Glutamatergic neuron (in vitro differentiated cells): ENCODE measurements around the gene KDM5B. TPM values are rescaled to one million over a fixed set of nuclear protein-coding genes. Genes with fewer than 3 reads are reported as not detected.

ENCODE experiments used
- DNase-seq: peaks from one replicate; pipeline ENCODE4 v3.0.0; 2022
- H3K27ac Mint-ChIP-seq: one replicate; pipeline ENCODE4 v1.8.0; 2020; ENCODE audit warnings: mild to moderate bottlenecking, mixed read lengths, inconsistent platforms; ENCODE audit not compliant: unreplicated experiment
- H3K27me3 Mint-ChIP-seq: one replicate; pipeline ENCODE4 v1.8.0; 2020; ENCODE audit warnings: mild to moderate bottlenecking, moderate library complexity, mixed read lengths, inconsistent platforms; ENCODE audit not compliant: unreplicated experiment
- H3K36me3 Mint-ChIP-seq: one replicate; pipeline ENCODE4 v1.8.0; 2020; ENCODE audit warnings: mild to moderate bottlenecking, mixed read lengths, inconsistent platforms; ENCODE audit not compliant: unreplicated experiment
- H3K4me1 Mint-ChIP-seq: one replicate; pipeline ENCODE4 v1.8.0; 2020; ENCODE audit warnings: mild to moderate bottlenecking, low read depth, mixed read lengths, inconsistent platforms; ENCODE audit not compliant: unreplicated experiment
- H3K4me3 Mint-ChIP-seq: one replicate; pipeline ENCODE4 v1.8.0; 2020; ENCODE audit warnings: mild to moderate bottlenecking, mixed read lengths, inconsistent platforms; ENCODE audit not compliant: unreplicated experiment
- H3K9me3 Mint-ChIP-seq: one replicate; pipeline ENCODE4 v1.8.0; 2020; ENCODE audit warnings: mild to moderate bottlenecking, moderate library complexity, mixed read lengths, inconsistent platforms; ENCODE audit not compliant: unreplicated experiment
- total RNA-seq: library from RNA; stranded (reverse); fragmentation: NEBNext Ultra II Directional; extraction: Animal tissue kit (Norgen Biotek cat#: 25700); gene quantifications from one replicate; pipeline ENCODE4 v1.2.1, GENCODE V29; 2021; ENCODE audit not compliant: unreplicated experiment
- TF ChIP-seq, protein P1 (sequence below): fragments of 200-600 bp; sonication (generic); IDR thresholded peaks from one replicate; pipeline ENCODE4 v1.5.0; 2021; ENCODE audit not compliant: partially characterized antibody, unreplicated experiment

KDM5B gene
- total RNA-seq, 1 donor from 2014 or later: 338 TPM

DNA sequence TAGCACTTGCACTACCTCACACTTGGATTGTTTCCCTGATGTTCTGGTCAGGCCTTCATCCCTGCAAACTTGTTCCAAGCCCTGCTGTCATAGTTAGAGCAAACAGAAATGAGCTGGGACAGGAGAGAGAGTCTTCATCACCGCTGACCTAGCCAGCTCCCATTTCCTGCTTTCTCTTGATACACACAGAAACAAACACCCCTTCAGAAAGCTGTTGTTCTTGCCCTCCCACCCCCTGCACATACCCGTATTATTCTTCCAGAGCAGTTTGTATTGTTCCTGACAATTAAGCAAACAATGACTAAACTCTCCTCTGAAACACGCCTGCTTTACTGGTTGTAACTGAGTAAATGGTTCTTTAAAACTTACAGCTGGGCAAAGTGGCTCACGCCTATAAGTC lies 95.1 kb downstream of the KDM5B start:
- Mint-ChIP-seq H3K9me3 (peaks cover 3% of the 10 kb centered on the region), H3K4me3 (no peak overlapping the region), H3K36me3 (no peaks in the 10 kb centered on the region), H3K4me1 (peaks cover 16% of the 10 kb centered on the region), H3K27me3 (peaks cover 5% of the 10 kb centered on the region), H3K27ac (no peak overlapping the region)
- DNase-seq: no peak
- TF ChIP-seq, protein P1, sequence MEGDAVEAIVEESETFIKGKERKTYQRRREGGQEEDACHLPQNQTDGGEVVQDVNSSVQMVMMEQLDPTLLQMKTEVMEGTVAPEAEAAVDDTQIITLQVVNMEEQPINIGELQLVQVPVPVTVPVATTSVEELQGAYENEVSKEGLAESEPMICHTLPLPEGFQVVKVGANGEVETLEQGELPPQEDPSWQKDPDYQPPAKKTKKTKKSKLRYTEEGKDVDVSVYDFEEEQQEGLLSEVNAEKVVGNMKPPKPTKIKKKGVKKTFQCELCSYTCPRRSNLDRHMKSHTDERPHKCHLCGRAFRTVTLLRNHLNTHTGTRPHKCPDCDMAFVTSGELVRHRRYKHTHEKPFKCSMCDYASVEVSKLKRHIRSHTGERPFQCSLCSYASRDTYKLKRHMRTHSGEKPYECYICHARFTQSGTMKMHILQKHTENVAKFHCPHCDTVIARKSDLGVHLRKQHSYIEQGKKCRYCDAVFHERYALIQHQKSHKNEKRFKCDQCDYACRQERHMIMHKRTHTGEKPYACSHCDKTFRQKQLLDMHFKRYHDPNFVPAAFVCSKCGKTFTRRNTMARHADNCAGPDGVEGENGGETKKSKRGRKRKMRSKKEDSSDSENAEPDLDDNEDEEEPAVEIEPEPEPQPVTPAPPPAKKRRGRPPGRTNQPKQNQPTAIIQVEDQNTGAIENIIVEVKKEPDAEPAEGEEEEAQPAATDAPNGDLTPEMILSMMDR: no peak

DNA sequence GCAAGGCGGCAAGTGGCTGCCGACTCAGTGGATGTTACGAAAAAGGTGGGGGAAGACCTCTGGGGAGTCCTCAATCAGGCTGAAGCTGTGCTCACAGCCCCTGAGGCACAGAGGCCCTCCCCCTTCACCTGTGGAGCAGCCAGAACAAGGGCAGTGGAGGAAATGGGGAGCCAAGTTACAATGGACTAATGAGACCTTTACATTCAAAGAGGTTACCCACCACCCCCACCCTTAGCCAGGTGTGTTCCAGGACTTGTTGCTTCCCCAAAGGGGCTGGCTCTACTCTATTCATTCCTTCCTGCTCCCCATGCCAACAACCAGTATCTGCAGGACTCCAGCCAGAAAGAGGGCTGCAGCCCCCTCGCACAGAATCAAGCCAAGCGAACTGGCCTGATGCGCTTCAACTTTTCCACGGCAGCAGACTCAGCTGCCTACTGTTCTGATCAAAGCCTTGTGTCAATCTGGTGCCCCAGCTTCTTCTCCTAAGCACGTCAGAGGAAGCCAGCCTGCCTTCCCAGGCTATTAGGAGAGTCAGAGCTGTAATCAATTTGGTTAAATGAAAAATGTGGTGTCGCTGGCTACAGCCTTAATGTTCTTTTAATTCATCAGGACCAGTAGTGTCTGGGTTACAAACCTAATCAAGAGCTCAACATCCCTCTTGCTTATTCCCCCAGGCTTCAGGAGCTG lies 96.1 kb downstream of the KDM5B start:
- H3K27ac Mint-ChIP-seq: peak overlapping the region; percentile 59
- no peak for DNase-seq
- no peaks in the 10 kb centered on the region for H3K36me3 Mint-ChIP-seq
- TF ChIP-seq, protein P1: no peak
- peaks cover 16% of the 10 kb centered on the region for H3K4me1 Mint-ChIP-seq
- no peak overlapping the region for H3K4me3 Mint-ChIP-seq
- H3K9me3 Mint-ChIP-seq: peaks cover 3% of the 10 kb centered on the region
- H3K27me3 Mint-ChIP-seq: peaks cover 5% of the 10 kb centered on the region

- Mint-ChIP-seq H3K27ac (no peak within 1 kb of the TSS), H3K4me1 (peaks cover 16% of the 10 kb centered on the region), H3K27me3 (peaks cover 5% of the 10 kb centered on the region), H3K36me3 (no peaks in the 10 kb centered on the region), H3K9me3 (peaks cover 3% of the 10 kb centered on the region), H3K4me3 (peak within 1 kb of the TSS; percentile 74)
- peak; percentile 89 for DNase-seq
- TF ChIP-seq, protein P1: peak; percentile 8
These were observed 97.9 kb downstream of the KDM5B start, which contains the start of gene SYT2 for GRCh38 chr1:202710070-202711045. SYT2 (minus strand) TSS chr1:202710454; CDS start chr1:202605772, 104,682 bp downstream.

- H3K27ac Mint-ChIP-seq: no peak overlapping the region
- DNase-seq: no peak
- peaks cover 16% of the 10 kb centered on the region for H3K4me1 Mint-ChIP-seq
- H3K36me3 Mint-ChIP-seq: no peaks in the 10 kb centered on the region
- peaks cover 3% of the 10 kb centered on the region for H3K9me3 Mint-ChIP-seq
- peak overlapping the region; percentile 74 for H3K4me3 Mint-ChIP-seq
- H3K27me3 Mint-ChIP-seq: peaks cover 4% of the 10 kb centered on the region
- TF ChIP-seq, protein P1: no peak
These were observed 98.8 kb downstream of the KDM5B start for GRCh38 chr1:202709276-202710041.
